Heart left ventricle (tissue), 13 donors: ENCODE measurements around the gene KCTD12.

Experiments
- POLR2A ChIP-seq, 2 donors: fragments of 450-650 bp; IDR thresholded peaks; one replicate each; pipeline ENCODE4 v1.6.1; 2017; ENCODE audit warnings: antibody characterized with exemption in 2 of 2, mild to moderate bottlenecking in 2 of 2, moderate library complexity in 2 of 2
- TF ChIP-seq, protein P1 (sequence below), 12 donors: fragments of 200-600 bp; sonication (generic) in 4 of 12; IDR thresholded peaks; one replicate each; pipeline versions ENCODE4 v1.5.0 to v1.8.0; 2018 to 2022; ENCODE audit warnings: antibody characterized with exemption in 12 of 12, mild to moderate bottlenecking in 5 of 12
- donor health status: ischemic (EF 13 %, LVEDD 7.1; RV severe dilation, severe dysfunction).
- donor health status: DM: no; HTN: yes; CAD: no.
- donor health status: DM: no; HTN: no; CAD: no.
- donor health status: ischemic (EF 25% LVEDD 6.9; RV normal size, moderate dysfunction).
- donor health status: ischemic (EF 25% LVEDD 5.7; RV mildly dilated, moderate dysfunction).
- donor health status: ischemic (EF 35%, LVEDD 5.7; RV mildly dilated, moderate dysfunction).
- donor health status: nonischemic (EF 11% LVEDD 7.7; RV severe dilation, severe dysfunction).
- donor health status: DM: yes; HTN: yes; CAD: no.
- donor health status: PGD.
- donor health status: ischemic (EF 29% LVEDD 5.4; RV normal size, mild dysfunction).
- donor health status: nonischemic (EF 23%, LVEDD 6.1; RV moderate dilation, normal function).

DNA sequence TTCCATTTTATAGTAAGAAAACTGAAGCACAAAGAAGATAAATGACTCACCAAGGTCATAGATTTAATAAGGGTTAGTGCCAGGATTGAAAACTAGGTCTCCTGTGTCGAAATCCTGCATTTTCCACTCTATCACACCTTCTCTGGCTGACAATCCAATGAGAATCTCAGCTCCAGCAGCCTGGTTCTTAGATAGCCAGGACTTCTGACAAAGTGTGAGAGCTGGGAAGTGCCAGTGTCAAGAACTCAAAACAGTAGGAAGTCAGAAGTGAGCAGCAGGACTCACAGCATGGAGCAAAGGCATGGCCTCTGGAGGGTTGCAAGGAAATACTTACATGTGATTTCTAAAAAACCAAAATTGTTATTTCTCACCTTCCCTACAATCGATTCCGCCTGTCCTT is 24.3 kb downstream of the KCTD12 start:
- TF ChIP-seq POLR2A (IDR thresholded peaks at IDR 0.05) = no peak
- TF ChIP-seq, protein P1, sequence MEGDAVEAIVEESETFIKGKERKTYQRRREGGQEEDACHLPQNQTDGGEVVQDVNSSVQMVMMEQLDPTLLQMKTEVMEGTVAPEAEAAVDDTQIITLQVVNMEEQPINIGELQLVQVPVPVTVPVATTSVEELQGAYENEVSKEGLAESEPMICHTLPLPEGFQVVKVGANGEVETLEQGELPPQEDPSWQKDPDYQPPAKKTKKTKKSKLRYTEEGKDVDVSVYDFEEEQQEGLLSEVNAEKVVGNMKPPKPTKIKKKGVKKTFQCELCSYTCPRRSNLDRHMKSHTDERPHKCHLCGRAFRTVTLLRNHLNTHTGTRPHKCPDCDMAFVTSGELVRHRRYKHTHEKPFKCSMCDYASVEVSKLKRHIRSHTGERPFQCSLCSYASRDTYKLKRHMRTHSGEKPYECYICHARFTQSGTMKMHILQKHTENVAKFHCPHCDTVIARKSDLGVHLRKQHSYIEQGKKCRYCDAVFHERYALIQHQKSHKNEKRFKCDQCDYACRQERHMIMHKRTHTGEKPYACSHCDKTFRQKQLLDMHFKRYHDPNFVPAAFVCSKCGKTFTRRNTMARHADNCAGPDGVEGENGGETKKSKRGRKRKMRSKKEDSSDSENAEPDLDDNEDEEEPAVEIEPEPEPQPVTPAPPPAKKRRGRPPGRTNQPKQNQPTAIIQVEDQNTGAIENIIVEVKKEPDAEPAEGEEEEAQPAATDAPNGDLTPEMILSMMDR (IDR thresholded peaks at IDR 0.05) = no peak
